ENCODE data around the gene CCDC80.

Gene CCDC80, protein sequence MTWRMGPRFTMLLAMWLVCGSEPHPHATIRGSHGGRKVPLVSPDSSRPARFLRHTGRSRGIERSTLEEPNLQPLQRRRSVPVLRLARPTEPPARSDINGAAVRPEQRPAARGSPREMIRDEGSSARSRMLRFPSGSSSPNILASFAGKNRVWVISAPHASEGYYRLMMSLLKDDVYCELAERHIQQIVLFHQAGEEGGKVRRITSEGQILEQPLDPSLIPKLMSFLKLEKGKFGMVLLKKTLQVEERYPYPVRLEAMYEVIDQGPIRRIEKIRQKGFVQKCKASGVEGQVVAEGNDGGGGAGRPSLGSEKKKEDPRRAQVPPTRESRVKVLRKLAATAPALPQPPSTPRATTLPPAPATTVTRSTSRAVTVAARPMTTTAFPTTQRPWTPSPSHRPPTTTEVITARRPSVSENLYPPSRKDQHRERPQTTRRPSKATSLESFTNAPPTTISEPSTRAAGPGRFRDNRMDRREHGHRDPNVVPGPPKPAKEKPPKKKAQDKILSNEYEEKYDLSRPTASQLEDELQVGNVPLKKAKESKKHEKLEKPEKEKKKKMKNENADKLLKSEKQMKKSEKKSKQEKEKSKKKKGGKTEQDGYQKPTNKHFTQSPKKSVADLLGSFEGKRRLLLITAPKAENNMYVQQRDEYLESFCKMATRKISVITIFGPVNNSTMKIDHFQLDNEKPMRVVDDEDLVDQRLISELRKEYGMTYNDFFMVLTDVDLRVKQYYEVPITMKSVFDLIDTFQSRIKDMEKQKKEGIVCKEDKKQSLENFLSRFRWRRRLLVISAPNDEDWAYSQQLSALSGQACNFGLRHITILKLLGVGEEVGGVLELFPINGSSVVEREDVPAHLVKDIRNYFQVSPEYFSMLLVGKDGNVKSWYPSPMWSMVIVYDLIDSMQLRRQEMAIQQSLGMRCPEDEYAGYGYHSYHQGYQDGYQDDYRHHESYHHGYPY

DNA sequence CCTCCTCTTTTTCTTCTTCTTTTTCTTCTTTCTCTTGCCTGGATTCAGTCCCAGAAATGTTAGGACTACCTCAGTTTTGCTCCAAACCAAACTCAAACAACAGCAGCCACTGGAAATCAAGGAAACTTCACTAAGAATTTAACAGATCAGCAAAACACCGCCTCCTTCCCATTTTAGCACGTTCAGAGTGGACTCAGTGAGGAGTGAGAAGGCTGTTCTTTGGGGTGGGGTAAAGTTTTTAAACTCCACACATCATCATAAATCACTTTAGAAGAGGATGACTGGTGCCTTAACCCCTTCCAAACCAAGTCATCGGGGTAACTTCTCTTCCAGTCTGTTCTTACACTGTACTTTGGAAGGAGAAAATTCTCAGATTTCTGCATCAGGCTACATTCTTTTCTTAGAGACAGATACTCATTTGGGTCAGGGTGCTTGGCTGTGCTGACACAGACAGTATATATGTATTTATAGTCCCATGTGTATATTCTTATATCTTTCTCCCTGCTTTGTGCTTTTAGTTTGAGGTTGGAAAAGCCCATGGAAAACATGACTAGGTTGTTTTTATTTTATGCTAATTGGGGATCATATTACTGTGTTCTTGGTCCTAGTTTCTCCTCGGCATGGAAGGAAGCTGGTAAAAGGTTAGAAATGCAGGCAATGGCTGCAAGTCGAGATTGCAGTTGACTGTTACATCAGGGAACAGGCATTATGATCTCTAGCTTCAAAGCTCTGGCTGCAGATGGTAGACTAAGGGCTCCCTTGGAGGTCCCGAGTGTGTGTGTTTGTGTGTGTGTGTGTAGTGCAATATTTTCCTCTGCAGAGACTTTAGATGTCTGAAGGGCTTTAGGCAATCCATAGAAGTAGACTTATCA is at the start of gene CCDC80:
Gene CCDC80 (minus strand): TSS at position 214 of the 872 bp plus-strand sequence. CDS start 1,238 bp downstream, outside the sequence.
- no peak within 1 kb of the TSS for H3K27ac ChIP-seq
- TF ChIP-seq, protein P1, sequence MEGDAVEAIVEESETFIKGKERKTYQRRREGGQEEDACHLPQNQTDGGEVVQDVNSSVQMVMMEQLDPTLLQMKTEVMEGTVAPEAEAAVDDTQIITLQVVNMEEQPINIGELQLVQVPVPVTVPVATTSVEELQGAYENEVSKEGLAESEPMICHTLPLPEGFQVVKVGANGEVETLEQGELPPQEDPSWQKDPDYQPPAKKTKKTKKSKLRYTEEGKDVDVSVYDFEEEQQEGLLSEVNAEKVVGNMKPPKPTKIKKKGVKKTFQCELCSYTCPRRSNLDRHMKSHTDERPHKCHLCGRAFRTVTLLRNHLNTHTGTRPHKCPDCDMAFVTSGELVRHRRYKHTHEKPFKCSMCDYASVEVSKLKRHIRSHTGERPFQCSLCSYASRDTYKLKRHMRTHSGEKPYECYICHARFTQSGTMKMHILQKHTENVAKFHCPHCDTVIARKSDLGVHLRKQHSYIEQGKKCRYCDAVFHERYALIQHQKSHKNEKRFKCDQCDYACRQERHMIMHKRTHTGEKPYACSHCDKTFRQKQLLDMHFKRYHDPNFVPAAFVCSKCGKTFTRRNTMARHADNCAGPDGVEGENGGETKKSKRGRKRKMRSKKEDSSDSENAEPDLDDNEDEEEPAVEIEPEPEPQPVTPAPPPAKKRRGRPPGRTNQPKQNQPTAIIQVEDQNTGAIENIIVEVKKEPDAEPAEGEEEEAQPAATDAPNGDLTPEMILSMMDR (conservative IDR thresholded peaks at IDR 0.05): no peak

DNA sequence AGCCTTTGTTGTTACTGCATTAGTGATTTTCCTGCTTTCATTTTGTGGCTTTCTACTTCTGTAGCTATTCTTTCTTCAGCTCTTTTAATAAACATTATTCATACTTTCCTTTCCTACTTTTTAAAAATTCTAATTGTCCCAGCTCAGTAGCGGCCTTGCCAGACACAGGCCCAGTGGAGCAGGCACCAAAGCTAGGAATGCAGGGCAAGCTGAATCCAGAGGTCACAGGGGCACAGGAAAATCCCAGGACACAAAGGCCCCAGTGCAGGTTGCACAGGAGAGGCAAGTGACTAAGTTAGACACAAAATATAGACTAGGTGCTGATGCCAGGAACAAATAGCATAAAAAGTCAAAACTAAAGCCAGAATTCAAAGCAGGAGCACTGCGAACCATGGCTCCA is 49.0 kb upstream of the CCDC80 start:
- H3K27ac ChIP-seq: no peak overlapping the region
- TF ChIP-seq, protein P1 (conservative IDR thresholded peaks at IDR 0.05): no peak

DNA sequence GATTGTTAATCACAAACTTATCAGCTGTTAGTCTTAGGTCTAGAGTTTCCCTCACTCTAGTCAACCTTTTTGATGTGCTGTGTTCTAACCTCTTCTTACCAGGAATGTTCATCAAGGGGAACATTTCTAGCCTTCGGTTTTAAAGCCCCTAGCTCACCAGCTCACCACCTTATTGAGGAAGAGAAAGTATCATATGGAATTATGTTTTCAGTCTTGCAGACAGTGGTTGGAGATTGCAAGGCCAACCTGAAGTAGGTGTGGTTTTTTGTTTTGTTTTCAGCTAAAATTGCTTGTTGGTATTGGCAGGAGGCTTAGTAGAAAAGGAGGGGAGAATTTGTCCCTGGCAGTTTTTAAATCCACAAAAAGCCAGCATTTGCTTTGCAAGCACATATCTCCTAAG is 48.4 kb upstream of the CCDC80 start:
- no peak overlapping the region for H3K27ac ChIP-seq
- TF ChIP-seq, protein P1 (conservative IDR thresholded peaks at IDR 0.05): no peak

DNA sequence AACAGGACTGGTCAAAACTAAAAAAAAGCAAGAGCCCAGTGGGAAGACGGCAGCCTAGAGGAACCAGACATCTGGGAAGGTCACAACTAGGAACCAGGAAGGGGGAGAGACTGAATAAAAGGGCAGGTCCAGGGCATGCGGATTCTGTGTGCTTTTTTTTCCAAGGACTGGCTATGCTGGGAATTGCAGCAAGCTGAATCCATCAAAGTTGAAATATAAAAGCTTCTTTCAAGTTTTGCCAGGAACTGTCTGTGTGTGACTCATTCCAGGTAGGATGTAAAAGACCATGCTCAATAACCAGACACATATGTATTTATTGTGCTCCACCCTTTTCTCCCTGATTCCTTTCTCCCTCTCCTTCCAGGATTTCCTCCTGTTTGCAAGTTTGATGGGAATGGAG is 47.9 kb upstream of the CCDC80 start:
- TF ChIP-seq, protein P1 (conservative IDR thresholded peaks at IDR 0.05): no peak
- no peak overlapping the region for H3K27ac ChIP-seq

DNA sequence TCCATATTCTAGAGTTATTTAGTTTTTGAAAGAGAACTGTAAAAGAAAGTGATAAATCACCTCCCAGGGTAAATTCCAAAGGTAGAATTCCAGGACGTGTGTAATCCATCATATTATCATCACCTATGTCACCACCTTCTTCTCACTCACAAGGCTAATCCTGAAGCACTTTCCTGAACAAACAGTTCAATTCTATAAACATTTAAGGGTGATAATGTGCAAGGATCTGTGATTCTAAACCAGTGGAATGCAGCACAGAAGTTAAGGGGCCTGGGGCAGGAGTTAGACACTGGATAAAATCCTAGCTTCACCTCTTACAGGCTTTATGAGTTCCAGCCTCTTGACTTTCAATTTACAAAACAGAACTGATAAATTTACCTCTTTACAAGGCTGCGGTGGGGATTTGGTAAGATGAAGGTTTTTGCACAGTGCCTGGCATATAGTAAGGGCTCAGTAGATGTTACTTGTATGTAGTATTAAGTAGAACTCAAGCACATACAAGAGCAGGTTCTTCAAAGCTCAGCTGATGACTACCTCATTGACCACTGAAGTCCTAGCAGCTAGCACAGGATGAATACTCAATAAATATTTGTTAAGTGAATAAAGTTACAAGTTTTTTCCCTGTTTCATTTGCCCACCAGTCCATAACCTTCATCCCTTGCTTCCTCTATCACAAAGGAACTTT is 47.3 kb upstream of the CCDC80 start:
- H3K27ac ChIP-seq: no peak overlapping the region
- TF ChIP-seq, protein P1 (conservative IDR thresholded peaks at IDR 0.05): no peak

DNA sequence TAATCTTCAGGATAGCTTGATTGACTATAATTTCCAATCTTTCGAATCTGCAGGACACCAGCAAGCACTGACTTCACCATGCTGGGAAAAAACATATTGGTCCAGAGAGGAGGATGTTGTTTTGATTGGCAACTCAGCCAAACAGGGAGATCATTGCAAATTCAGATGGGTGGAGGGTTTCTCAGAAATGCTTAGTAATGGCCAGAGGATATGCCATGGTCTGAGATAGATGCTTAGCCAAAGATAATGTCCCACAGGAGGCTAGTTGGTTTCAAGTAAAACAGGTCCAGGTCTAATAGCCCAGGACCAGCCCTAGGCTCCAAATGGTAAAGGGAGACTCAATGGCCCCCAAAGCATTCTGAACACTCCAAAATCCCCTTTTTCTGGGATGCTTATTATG is 46.7 kb upstream of the CCDC80 start:
- TF ChIP-seq, protein P1 (conservative IDR thresholded peaks at IDR 0.05): no peak
- no peak overlapping the region for H3K27ac ChIP-seq
